Tibial artery (tissue), 4 donors: ENCODE results near the gene FAR2.
"Not testable (repeated sequence)": the region's sequence is repeated elsewhere in the genome, so short reads cannot be mapped to it uniquely, and the experiment has no call there.

Experiments used
- DNase-seq, 2 donors: peaks; one replicate each; pipeline ENCODE4 v3.0.0-alpha.2; 2019
- H3K27ac ChIP-seq, 2 donors: fragments of 200-600 bp; sonication (generic) in 1 of 2; 1 replicate in 1 of 2; 2 replicates in 1 of 2; pipeline ENCODE4 v1.5.1; 2018 to 2019; ENCODE audit warnings: mild to moderate bottlenecking in 1 of 2
- H3K27me3 ChIP-seq, 2 donors: fragments of 200-600 bp; sonication (generic) in 1 of 2; one replicate each; pipeline versions ENCODE4 v1.5.1 to v1.6.0; 2016 to 2019
- H3K36me3 ChIP-seq, 3 donors: fragments of 200-600 bp; sonication (generic) in 2 of 3; one replicate each; pipeline ENCODE4 v1.5.1; 2016 to 2019; ENCODE audit warnings: mild to moderate bottlenecking in 2 of 3
- H3K4me1 ChIP-seq, 4 donors: fragments of 200-600 bp; sonication (generic) in 2 of 4; 1 replicate in 3 of 4; 2 replicates in 1 of 4; pipeline ENCODE4 v1.5.1; 2016 to 2019
- H3K4me3 ChIP-seq, 2 donors: fragments of 200-600 bp; sonication (generic) in 1 of 2; 1 replicate in 1 of 2; 2 replicates in 1 of 2; pipeline ENCODE4 v1.5.1; 2018 to 2019; ENCODE audit warnings: mild to moderate bottlenecking in 2 of 2
- H3K9me3 ChIP-seq, 3 donors: fragments of 200-600 bp; sonication (generic) in 1 of 3; one replicate each; pipeline ENCODE4 v1.5.1; 2016 to 2019
- intact Hi-C: fragments of 100-400 bp; cut with DNase I; formaldehyde crosslinking; loops from one replicate; pipeline ENCODE4 v1.15.0; 2023; ENCODE audit warnings: low total_unique reads
- TF ChIP-seq, protein P1 (sequence below), 2 experiments: fragments of 200-600 bp in 1 of 2; fragments of 450-650 bp in 1 of 2; IDR thresholded peaks; one replicate each; pipeline ENCODE4 v1.5.1; 2017 to 2019; ENCODE audit warnings: antibody characterized with exemption in 2 of 2, mild to moderate bottlenecking in 1 of 2, moderate library complexity in 1 of 2

Gene FAR2

GRCh38 chr12:29167445-29167844 is 18.4 kb downstream of the FAR2 start:
- H3K27me3 ChIP-seq = no peaks in the 10 kb centered on the region
- H3K4me3 ChIP-seq = no peak overlapping the region
- TF ChIP-seq, protein P1, sequence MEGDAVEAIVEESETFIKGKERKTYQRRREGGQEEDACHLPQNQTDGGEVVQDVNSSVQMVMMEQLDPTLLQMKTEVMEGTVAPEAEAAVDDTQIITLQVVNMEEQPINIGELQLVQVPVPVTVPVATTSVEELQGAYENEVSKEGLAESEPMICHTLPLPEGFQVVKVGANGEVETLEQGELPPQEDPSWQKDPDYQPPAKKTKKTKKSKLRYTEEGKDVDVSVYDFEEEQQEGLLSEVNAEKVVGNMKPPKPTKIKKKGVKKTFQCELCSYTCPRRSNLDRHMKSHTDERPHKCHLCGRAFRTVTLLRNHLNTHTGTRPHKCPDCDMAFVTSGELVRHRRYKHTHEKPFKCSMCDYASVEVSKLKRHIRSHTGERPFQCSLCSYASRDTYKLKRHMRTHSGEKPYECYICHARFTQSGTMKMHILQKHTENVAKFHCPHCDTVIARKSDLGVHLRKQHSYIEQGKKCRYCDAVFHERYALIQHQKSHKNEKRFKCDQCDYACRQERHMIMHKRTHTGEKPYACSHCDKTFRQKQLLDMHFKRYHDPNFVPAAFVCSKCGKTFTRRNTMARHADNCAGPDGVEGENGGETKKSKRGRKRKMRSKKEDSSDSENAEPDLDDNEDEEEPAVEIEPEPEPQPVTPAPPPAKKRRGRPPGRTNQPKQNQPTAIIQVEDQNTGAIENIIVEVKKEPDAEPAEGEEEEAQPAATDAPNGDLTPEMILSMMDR (IDR thresholded peaks at IDR 0.05) = no peak
- no peak overlapping the region for H3K27ac ChIP-seq
- intact Hi-C loops = no loop called here
- no peak for DNase-seq
- H3K4me1 ChIP-seq = no peaks in the 10 kb centered on the region
- no peaks in the 10 kb centered on the region for H3K9me3 ChIP-seq
- H3K36me3 ChIP-seq = no peaks in the 10 kb centered on the region

DNA sequence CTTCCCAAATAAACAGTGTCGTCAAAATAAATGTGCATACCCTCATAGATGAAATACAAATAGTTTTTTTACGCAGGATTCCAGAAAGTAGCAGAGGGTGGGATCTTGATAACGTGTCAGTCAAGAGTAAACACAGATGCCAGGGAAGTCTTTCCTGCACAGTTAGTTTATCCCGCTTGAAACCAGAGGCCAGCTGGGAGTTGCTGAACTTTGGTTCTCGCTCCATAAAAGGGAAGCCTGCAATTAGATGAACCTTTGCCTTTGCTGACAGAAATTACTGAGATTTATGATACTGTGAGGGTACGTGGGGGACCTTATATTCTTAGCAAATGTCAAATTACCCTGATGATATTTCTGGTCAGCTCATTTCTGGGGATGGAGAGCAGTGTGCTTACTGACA is 18.9 kb downstream of the FAR2 start:
- no peak overlapping the region for H3K4me3 ChIP-seq
- H3K9me3 ChIP-seq = no peaks in the 10 kb centered on the region
- H3K27ac ChIP-seq = no peak overlapping the region
- no peaks in the 10 kb centered on the region for H3K27me3 ChIP-seq
- H3K4me1 ChIP-seq = no peaks in the 10 kb centered on the region
- intact Hi-C loops = no loop called here
- TF ChIP-seq, protein P1 (IDR thresholded peaks at IDR 0.05) = no peak
- DNase-seq = no peak
- H3K36me3 ChIP-seq = no peaks in the 10 kb centered on the region

DNA sequence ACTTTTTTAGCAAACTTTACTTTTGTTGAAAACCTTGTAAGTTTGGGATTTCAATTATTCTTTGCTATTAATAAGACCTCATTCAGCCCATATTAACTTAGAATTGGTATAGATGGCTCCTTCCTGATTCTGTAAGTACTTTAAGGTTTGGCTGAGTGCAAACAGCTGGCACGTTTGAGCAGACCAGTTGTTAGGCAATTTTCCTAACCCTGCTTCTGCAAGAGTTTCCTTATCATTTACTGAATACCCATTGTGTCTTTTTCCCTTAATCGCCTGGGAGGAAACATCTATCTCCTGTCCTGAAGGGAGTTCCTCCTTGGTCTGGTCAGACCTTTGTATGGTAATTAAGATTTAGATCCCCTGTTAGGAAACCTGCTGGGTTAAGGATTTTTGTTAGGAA is 20.9 kb downstream of the FAR2 start:
- H3K4me3 ChIP-seq, H3K27me3 ChIP-seq, DNase-seq, H3K9me3 ChIP-seq, H3K4me1 ChIP-seq, H3K36me3 ChIP-seq, H3K27ac ChIP-seq, intact Hi-C loops: not testable (repeated sequence)

DNA sequence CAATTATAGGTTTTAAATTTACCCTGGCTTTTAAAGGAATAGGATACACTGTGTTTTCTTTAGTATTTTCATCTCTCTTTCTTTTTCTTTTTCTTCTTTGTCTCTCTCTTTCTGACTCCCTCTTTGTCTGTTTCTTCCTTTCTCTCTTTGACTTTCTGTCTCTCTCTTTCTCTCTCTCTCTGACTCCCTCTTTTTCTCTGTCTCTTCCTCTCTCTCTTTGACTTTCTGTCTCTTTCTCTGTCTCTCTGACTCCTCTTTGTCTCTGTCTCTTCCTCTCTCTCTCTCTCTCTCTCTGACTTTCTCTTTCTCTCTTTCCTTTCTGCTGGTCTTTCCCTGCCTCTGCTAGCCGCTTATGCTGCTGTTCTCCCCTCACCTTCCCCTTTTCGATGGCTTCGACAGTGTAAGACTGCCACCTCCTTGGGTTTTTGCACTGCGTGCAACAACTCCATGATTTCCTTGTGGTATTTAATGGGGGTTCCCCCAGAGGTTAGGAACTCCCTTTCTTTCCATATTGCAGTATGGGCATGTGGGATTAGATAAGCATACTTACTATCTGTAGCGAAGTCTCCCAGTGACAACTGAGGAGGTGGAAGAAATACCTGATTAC is 21.5 kb downstream of the FAR2 start:
- intact Hi-C loops, DNase-seq, H3K4me3 ChIP-seq, H3K4me1 ChIP-seq, H3K36me3 ChIP-seq, H3K27me3 ChIP-seq, H3K27ac ChIP-seq, H3K9me3 ChIP-seq: not testable (repeated sequence)

DNA sequence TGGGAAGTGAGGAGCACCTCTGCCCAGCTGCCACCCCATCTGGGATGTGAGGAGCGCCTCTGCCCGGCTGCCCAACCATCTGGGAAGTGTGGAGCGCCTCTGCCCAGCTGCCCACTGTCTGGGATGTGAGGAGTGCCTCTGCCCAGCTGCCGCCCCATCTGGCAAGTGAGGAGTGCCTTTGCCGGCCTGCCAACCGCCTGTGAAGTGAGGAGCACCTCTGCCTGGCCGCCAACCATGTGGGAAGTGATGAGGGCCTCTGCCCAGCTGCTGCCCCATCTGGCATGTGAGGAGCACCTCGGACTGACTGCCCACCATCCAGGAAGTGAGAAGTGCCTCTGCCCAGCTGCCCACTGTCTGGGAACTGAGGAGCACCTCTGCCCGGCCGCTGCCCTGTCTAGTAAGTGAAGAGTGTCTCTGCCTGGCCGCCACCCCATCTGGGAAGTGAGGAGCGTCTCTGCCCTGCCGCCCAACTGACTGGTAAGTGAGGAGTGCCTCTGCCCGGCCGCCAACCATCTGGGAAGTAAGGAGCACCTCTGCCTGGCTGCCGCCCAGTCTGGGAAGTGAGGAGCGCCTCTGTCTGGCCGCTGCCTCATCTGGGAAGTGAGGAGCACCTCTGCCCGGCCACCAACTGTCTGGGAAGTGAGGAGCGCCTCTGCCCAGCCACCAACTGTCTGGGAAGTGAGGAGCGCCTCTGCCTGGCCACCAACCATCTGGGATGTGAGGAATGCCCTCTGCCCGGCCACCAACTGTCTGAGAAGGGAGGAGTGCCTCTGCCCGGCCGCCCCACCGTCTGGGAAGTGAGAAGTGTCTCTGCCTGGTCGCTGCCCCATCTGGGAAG is 22.6 kb downstream of the FAR2 start:
- intact Hi-C loops = no loop called here
- Histone ChIP-seq H3K36me3 (no peaks in the 10 kb centered on the region), H3K27ac (no peak overlapping the region), H3K9me3 (no peaks in the 10 kb centered on the region), H3K4me1 (no peaks in the 10 kb centered on the region), H3K27me3 (no peaks in the 10 kb centered on the region), H3K4me3 (no peak overlapping the region)
- TF ChIP-seq, protein P1 (IDR thresholded peaks at IDR 0.05) = no peak
- no peak for DNase-seq

DNA sequence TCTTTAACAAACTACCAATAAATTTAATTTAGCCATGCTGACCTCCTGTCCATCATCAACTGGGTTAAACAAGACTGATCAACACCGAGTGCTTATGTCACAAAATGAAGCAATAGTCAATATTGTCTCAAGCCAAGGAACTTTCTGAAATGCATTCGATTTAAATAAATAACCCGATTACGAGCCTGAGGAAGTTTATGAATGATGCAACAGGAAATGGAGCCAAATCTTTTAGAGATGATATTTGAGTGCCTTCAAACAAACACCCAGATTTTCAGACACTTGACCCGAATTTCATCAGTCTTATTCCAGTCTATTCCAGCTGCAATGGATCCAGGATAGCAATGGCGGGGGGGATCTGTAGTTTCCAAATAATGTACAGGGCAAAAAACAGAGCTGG is 27.9 kb downstream of the FAR2 start:
- Histone ChIP-seq H3K9me3 (no peaks in the 10 kb centered on the region), H3K36me3 (no peaks in the 10 kb centered on the region), H3K4me3 (no peak overlapping the region), H3K4me1 (no peaks in the 10 kb centered on the region), H3K27me3 (no peaks in the 10 kb centered on the region), H3K27ac (no peak overlapping the region)
- DNase-seq = no peak
- intact Hi-C loops = no loop called here
- TF ChIP-seq, protein P1 (IDR thresholded peaks at IDR 0.05) = no peak

- H3K27me3 ChIP-seq, H3K4me1 ChIP-seq, H3K9me3 ChIP-seq, intact Hi-C loops, H3K4me3 ChIP-seq, DNase-seq, H3K36me3 ChIP-seq, H3K27ac ChIP-seq: not testable (repeated sequence)
Measured at GRCh38 chr12:29182247-29182646, 33.2 kb downstream of the FAR2 start.
